Activated naive CD8-positive, alpha-beta T cell treated with anti-CD3 and anti-CD28 coated beads, Interleukin-2, amount 50 U/mL, for 24 hours (primary cell): ENCODE results near the gene LRRIQ1.

Experiments
- ATAC-seq: fragments of 150-1000 bp; cut with Tn5 transposase; one replicate; pipeline ENCODE4 v1.10.0; 2021
- DNase-seq: peaks from one replicate; pipeline ENCODE4 v3.0.0; 2021
- H3K27ac Mint-ChIP-seq: one replicate; pipeline ENCODE4 v1.8.0; 2021; ENCODE audit warnings: mild to moderate bottlenecking, mixed read lengths
- H3K27me3 Mint-ChIP-seq: one replicate; pipeline ENCODE4 v1.8.0; 2021; ENCODE audit warnings: mixed read lengths
- H3K36me3 Mint-ChIP-seq: one replicate; pipeline ENCODE4 v1.8.0; 2021; ENCODE audit warnings: low read depth, mixed read lengths
- H3K4me1 Mint-ChIP-seq: one replicate; pipeline ENCODE4 v1.8.0; 2021; ENCODE audit warnings: mixed read lengths
- H3K4me3 Mint-ChIP-seq: one replicate; pipeline ENCODE4 v1.8.0; 2021; ENCODE audit warnings: mild to moderate bottlenecking, moderate library complexity, mixed read lengths
- H3K9me3 Mint-ChIP-seq: one replicate; pipeline ENCODE4 v1.8.0; 2021; ENCODE audit warnings: mixed read lengths

Gene LRRIQ1

DNA sequence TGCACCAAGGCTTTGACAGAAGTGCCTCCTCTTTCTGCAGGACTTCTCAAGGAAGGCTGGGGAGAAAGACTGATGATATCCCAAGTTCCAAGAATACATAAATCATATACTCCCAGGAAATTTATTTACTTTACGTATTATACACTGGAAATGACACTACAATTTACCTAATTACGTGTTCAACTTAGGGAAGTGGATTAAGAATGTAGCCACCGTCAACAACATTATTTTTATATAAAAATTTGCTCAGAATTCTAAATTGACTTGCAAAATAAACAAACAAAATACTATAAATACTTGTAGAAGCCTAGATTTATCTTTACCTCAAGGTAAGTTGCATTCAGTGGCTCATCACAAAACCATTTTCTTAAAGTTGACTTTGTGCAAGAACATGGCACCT is 19.0 kb upstream of the LRRIQ1 start:
- DNase-seq (no peak), ATAC-seq (no peak)
- Mint-ChIP-seq H3K4me1 (no peaks in the 10 kb centered on the region), H3K9me3 (no peaks in the 10 kb centered on the region), H3K27ac (no peak overlapping the region), H3K27me3 (peaks cover 2% of the 10 kb centered on the region), H3K4me3 (no peak overlapping the region), H3K36me3 (no peaks in the 10 kb centered on the region)

- Mint-ChIP-seq H3K27me3 (peaks cover 2% of the 10 kb centered on the region), H3K9me3 (no peaks in the 10 kb centered on the region), H3K4me3 (no peak overlapping the region), H3K4me1 (no peaks in the 10 kb centered on the region), H3K36me3 (no peaks in the 10 kb centered on the region), H3K27ac (no peak overlapping the region)
- ATAC-seq (no peak), DNase-seq (no peak)
Measured at GRCh38 chr12:85017618-85018017, 18.5 kb upstream of the LRRIQ1 start.

DNA sequence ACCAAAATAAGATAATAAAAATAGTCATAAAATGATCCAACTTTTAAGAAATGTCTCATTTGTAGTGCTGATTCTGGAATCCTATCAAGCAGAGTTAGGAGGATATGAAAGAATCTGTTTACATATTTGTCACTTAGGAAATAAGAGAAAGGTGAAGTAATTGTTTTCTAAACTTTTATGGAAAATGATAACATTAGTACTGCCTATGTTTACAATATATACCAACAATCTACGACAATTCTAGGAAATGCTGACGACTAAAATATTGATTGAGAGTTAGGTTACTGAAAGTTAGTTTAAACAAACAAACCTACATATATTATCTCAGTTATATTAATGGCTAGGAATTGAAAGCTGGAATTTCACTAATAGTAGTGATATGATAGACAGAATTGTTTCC is 18.1 kb upstream of the LRRIQ1 start:
- Mint-ChIP-seq H3K9me3 (no peaks in the 10 kb centered on the region), H3K4me3 (no peak overlapping the region), H3K27ac (no peak overlapping the region), H3K36me3 (no peaks in the 10 kb centered on the region), H3K27me3 (peaks cover 2% of the 10 kb centered on the region), H3K4me1 (no peaks in the 10 kb centered on the region)
- no peak for DNase-seq
- no peak for ATAC-seq

GRCh38 chr12:85029456-85029855 is 6.7 kb upstream of the LRRIQ1 start:
- DNase-seq (no peak), ATAC-seq (no peak)

DNA sequence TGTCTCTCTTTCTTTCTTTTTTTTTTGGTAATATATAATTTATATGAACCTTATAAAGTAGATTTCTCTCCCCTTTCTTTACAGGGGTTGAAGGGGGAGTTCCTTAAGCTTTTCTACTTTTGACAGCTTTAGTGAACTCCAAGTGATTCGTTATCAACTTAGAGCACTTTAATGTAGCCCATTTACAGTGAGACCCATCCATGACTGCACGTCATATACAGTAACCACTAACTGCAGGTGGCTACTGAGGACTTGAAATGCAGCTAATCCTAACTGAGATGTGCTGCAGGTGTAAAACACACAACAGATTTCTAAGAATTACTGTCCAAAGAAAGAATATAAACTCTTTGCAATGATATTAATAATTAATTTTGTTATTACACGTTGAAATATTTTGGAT is 582 bp downstream of the LRRIQ1 start:
- DNase-seq = no peak
- Mint-ChIP-seq H3K9me3 (no peaks in the 10 kb centered on the region), H3K27ac (no peak overlapping the region), H3K27me3 (peaks cover 12% of the 10 kb centered on the region), H3K4me1 (peaks cover 8% of the 10 kb centered on the region), H3K36me3 (no peaks in the 10 kb centered on the region), H3K4me3 (peak overlapping the region; percentile 69)
- ATAC-seq = no peak

More at GRCh38 chr12:85029456-85029855, 6.7 kb upstream of the LRRIQ1 start:
- Mint-ChIP-seq H3K4me3 (no peak overlapping the region), H3K27me3 (no peaks in the 10 kb centered on the region), H3K27ac (no peak overlapping the region), H3K9me3 (no peaks in the 10 kb centered on the region), H3K4me1 (no peaks in the 10 kb centered on the region), H3K36me3 (no peaks in the 10 kb centered on the region)

- Mint-ChIP-seq H3K36me3 (no peaks in the 10 kb centered on the region), H3K4me1 (peaks cover 1% of the 10 kb centered on the region), H3K27me3 (peaks cover 6% of the 10 kb centered on the region), H3K4me3 (no peak overlapping the region), H3K9me3 (no peaks in the 10 kb centered on the region), H3K27ac (no peak overlapping the region)
- DNase-seq = no peak
- no peak for ATAC-seq
Measured at GRCh38 chr12:85041395-85041794, 5.2 kb downstream of the LRRIQ1 start.

GRCh38 chr12:85043829-85044228 is 7.7 kb downstream of the LRRIQ1 start:
- no peaks in the 10 kb centered on the region for H3K4me1 Mint-ChIP-seq
- ATAC-seq (no peak), DNase-seq (no peak)
- H3K27me3 Mint-ChIP-seq = no peaks in the 10 kb centered on the region
- no peaks in the 10 kb centered on the region for H3K36me3 Mint-ChIP-seq
- H3K4me3 Mint-ChIP-seq = no peak overlapping the region
- no peak overlapping the region for H3K27ac Mint-ChIP-seq
- no peaks in the 10 kb centered on the region for H3K9me3 Mint-ChIP-seq

GRCh38 chr12:85057370-85057963 is 21.3 kb downstream of the LRRIQ1 start:
- DNase-seq (peak; percentile 16), ATAC-seq (no peak)
- Mint-ChIP-seq H3K4me1 (peaks cover 2% of the 10 kb centered on the region), H3K36me3 (no peaks in the 10 kb centered on the region), H3K27me3 (no peaks in the 10 kb centered on the region), H3K4me3 (no peak overlapping the region), H3K9me3 (no peaks in the 10 kb centered on the region), H3K27ac (no peak overlapping the region)

GRCh38 chr12:85058339-85058738 is 22.2 kb downstream of the LRRIQ1 start:
- DNase-seq (no peak), ATAC-seq (no peak)
- H3K27me3 Mint-ChIP-seq = no peaks in the 10 kb centered on the region
- H3K4me3 Mint-ChIP-seq = no peak overlapping the region
- H3K4me1 Mint-ChIP-seq = peaks cover 2% of the 10 kb centered on the region
- no peak overlapping the region for H3K27ac Mint-ChIP-seq
- no peaks in the 10 kb centered on the region for H3K9me3 Mint-ChIP-seq
- H3K36me3 Mint-ChIP-seq = no peaks in the 10 kb centered on the region

DNA sequence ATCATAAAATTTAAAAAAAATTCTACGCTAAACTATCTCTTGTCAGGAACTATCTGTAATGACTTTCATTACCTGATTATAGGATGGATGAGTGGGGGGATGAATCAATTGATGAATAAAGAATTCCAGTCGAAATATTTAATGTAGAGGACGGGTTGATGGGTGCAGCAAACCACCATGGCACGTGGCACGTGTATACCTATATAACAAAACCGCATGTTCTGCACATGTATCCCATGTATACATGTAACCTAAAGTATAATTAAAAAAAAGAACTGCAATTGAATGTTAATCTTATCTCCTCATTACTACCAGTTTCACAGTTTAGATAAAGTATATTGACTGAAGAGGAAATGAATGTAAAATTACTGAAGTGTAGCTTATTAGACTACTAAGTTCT is 23.4 kb downstream of the LRRIQ1 start:
- Mint-ChIP-seq H3K36me3 (no peaks in the 10 kb centered on the region), H3K27me3 (no peaks in the 10 kb centered on the region), H3K9me3 (no peaks in the 10 kb centered on the region), H3K27ac (no peak overlapping the region), H3K4me1 (peaks cover 2% of the 10 kb centered on the region), H3K4me3 (no peak overlapping the region)
- DNase-seq (no peak), ATAC-seq (no peak)

GRCh38 chr12:85060916-85061315 is 24.8 kb downstream of the LRRIQ1 start:
- DNase-seq (no peak), ATAC-seq (no peak)
- Mint-ChIP-seq H3K27me3 (no peaks in the 10 kb centered on the region), H3K27ac (no peak overlapping the region), H3K4me1 (peaks cover 2% of the 10 kb centered on the region), H3K9me3 (no peaks in the 10 kb centered on the region), H3K36me3 (no peaks in the 10 kb centered on the region), H3K4me3 (no peak overlapping the region)

- Mint-ChIP-seq H3K4me1 (no peaks in the 10 kb centered on the region), H3K27ac (no peak overlapping the region), H3K4me3 (no peak overlapping the region), H3K27me3 (peaks cover 1% of the 10 kb centered on the region), H3K36me3 (no peaks in the 10 kb centered on the region), H3K9me3 (no peaks in the 10 kb centered on the region)
- DNase-seq = no peak
- no peak for ATAC-seq
Measured at GRCh38 chr12:85065837-85066482, 29.8 kb downstream of the LRRIQ1 start.

GRCh38 chr12:85072826-85073225 is 36.7 kb downstream of the LRRIQ1 start:
- H3K9me3 Mint-ChIP-seq = no peaks in the 10 kb centered on the region
- no peaks in the 10 kb centered on the region for H3K4me1 Mint-ChIP-seq
- ATAC-seq (no peak), DNase-seq (no peak)
- H3K27ac Mint-ChIP-seq = no peak overlapping the region
- H3K27me3 Mint-ChIP-seq = no peaks in the 10 kb centered on the region
- H3K4me3 Mint-ChIP-seq = no peak overlapping the region
- no peaks in the 10 kb centered on the region for H3K36me3 Mint-ChIP-seq

GRCh38 chr12:85076688-85077430 is 40.7 kb downstream of the LRRIQ1 start:
- Mint-ChIP-seq H3K4me3 (no peak overlapping the region), H3K27me3 (no peaks in the 10 kb centered on the region), H3K9me3 (no peaks in the 10 kb centered on the region), H3K27ac (no peak overlapping the region), H3K4me1 (no peaks in the 10 kb centered on the region), H3K36me3 (no peaks in the 10 kb centered on the region)
- peak; percentile 40 for ATAC-seq
- DNase-seq = no peak

DNA sequence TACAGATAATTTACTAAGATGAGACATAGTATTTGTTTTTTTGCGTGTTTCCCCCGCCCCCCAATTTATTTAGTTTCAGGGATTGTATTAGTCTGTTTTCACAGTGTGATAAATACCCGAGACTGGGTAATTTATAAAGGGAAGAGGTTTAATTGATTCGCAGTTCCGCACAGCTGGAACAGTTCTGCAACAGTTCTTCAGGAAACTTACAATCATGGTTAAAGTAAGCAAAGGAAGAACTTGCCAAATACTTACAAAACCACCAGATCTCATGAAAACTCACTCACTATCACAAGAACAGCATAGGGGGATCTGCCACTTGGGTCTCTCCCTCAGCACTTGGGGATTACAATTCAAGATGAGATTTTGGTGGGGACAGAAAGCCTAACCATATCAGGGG is 48.9 kb downstream of the LRRIQ1 start:
- Mint-ChIP-seq H3K4me3 (no peak overlapping the region), H3K9me3 (peaks cover 5% of the 10 kb centered on the region), H3K27ac (no peak overlapping the region)

More for the DNA sequence above, 48.9 kb downstream of the LRRIQ1 start:
- no peaks in the 10 kb centered on the region for H3K36me3 Mint-ChIP-seq
- no peaks in the 10 kb centered on the region for H3K27me3 Mint-ChIP-seq
- ATAC-seq (no peak), DNase-seq (no peak)
- H3K4me1 Mint-ChIP-seq = no peaks in the 10 kb centered on the region
